HL-60/S4 (cell line): ENCODE measurements around the gene GPR61.

Source experiments
- in situ Hi-C: fragments of 300-500 bp; cut with MboI; formaldehyde crosslinking; loops from 2 replicates; pipeline ENCODE4 v1.14.3; 2022; ENCODE audit warnings: low sequenced_read_pairs

Gene GPR61

DNA sequence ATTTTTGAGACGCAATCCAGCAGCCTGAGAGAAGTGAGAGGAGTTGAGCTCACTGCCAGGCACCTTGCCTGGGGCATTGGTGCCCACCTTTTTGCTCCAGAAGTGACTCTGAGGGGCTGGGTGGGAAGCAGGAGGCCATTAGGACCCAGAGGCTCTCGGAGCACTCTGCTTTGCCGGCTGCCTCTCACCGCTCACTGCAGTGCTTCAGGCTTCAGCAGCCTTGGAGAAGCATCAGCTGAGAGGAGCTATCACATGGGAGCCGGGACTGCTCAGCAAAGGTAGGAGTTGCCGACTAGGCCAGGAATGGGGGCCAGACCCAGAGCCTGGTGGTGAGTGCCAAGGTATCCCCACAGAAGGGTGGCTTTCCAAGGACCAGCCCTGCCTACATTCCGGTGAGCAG is at the start of gene GPR61:
Gene GPR61 (plus strand): TSS at position 197 of the 400 bp plus-strand sequence. CDS start 3,151 bp downstream, outside the sequence.
- in situ Hi-C loops = loop anchor here (10.0 kb wide), 2 partner anchors 135 to 275 kb away; no protein-coding TSS in a partner anchor

DNA sequence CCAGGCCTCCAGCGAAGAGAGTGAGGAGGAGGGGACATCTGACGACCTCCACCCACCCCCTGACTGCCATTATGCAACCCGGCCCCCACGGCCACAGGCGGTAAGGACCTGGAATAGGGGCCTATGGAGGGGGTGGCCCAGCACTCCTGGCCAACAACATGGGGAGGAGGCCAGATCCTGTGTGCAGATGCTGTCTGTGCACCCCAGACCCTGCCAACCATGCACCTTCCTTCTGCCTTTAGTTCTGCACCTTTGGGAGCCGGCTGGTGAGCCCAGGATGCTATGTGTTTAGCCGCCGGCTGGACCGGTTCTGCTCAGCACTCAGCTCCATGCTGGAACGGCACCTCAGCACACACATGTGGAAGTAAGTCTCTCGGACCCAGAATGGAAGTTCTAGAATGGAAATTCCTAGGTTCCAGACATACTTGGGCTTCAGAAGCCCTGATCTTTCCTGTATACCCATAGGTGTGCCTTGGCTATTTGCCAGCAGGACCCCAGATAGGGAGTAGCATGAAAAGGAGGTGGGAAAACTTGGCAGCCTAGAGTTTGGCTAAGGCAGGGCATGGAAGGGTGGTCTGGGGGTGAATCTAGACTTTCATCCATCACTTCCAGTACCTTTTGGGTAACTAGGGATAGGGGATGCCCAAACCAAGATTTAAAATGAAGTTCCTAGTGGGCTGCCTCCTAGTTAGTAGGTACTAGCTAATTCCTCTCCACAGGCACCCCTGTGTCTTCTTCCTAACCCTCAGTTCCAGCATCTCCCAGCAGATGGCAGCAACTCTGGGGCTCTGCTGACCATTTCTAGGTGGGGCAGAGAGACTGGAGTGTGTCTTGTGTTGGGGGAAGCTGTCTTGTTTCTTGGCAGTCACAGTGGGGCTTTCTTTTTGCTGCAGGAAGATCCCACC is 49.4 kb upstream of the GPR61 start:
- in situ Hi-C loops = no loop called here

DNA sequence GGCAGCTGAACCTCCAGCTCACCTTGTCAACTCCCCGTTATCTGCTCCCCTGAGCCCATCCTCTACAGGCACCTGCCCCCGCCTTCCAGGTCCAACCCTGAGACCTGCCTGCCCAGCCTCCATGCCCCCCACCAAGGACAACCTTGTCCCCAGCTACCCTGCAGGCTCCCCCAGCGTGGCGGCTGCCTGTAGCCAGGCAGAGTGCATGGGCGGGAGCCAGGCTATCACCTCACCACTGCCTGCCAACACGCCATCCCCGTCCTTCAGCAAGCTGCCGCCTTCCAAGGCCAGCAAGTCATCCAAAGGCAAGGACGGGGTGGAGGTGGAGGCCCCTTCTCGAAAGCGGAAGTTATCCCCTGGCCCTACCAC is 48.8 kb upstream of the GPR61 start:
- in situ Hi-C loops = no loop called here

DNA sequence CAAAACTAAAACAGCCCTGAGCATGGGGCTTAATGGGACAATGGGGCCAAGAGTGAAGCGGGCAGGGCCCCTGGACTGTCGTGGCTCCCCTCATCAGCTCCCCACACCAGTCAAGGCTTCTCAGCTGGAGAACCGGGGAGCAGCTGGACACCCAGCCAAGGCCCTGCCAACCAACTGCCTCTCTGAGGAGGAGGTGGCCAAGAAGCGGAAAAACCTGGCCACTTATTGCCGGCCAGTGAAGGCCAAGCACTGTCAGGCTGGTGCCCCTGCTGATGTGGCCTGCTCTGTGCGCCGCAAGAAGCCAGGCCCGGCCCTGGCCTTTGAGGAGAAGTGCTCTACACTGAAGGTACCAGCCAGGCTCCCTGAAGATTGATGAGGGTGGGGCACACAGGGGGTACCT is 48.3 kb upstream of the GPR61 start:
- in situ Hi-C loops = no loop called here

DNA sequence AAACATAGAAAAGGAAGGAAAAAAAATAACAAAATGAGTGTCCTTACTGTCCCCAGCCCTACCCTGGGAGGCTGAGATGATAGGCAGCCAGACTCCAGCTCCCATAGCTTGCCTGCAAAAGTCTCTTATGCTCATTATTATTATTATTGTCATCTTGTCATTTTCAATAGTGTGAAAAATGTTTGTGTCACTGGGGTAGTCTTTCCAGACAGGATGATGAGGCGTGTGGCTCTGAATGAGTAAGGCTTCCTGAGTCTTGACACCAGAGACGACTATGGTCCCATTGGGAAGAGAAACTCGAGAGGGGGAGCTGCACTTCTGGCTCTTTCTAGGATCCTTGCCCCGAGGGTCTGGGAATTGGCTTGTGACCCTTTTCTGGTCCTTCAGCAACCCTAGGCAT is 46.9 kb upstream of the GPR61 start:
- in situ Hi-C loops = no loop called here

DNA sequence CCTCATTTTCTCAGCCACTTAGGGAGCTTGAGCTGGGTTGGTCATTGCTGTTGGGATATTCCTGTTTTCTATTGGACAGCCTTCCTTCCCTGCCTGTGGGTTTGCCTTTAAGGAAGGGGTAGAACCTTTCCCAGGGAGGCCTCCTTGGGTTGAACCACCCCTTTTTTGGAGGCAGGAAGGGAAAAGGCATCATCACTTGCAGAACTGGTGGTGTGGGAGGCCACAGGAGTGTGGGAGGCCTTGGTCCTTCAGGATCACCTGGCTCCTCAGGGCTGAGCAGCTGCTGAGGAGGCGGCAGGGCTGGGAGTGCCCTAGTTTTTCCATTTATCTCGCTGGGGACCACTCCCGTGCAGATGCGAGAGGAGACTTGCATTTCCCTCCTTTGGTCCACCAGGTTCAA is 46.4 kb upstream of the GPR61 start:
- in situ Hi-C loops = no loop called here

DNA sequence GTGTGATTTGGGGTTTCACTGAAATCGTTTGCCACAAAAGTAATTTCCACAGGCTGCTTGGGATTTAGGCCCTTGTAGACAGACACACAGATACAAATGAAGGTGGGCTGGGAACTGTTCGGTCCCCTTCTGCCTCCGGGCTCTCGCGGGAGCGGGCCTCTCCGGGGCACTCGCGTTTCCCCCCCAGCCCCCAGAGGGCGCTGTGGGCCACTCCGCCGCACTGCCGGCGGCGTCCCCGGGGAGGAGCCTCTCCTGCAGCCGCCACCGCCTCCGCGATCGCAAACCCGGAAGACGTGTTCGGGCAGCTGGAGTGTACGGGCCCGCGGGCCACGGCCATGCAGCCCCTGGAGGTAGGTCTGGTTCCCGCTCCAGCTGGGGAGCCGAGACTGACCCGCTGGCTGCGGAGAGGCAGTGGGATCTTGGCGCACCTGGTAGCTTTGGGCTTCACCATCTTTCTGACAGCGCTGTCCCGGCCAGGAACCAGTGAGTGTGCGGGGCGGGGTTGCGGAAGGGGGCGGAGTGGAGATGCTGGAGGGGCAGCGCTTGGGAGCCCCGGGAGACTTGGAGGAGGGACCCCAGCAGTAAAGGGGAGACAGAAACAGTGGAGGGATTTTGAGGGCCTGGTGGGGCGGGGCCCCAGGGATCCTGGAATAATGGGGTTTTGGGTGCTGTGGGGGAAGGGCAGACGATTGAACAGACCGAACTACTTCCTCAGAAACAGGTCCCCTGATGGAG is 45.7 kb upstream of the GPR61 start, which contains the start of gene CYB561D1:
Gene CYB561D1 (plus strand): TSS at position 290 of the 735 bp plus-strand sequence. CDS start 46 bp downstream, at position 336.
- in situ Hi-C loops = no loop called here

DNA sequence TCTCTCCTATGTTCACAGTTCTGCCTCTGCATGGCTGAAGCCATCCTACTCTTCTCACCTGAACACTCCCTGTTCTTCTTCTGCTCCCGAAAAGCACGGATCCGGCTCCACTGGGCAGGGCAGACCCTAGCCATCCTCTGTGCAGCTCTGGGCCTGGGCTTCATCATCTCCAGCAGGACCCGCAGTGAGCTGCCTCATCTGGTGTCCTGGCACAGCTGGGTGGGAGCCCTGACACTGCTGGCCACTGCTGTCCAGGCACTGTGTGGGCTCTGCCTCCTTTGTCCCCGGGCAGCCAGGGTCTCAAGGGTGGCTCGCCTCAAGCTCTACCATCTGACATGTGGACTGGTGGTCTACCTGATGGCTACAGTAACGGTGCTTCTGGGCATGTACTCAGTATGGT is 43.9 kb upstream of the GPR61 start:
- in situ Hi-C loops = loop anchor here (5.0 kb wide), 1 partner anchor 37 kb away; no protein-coding TSS in a partner anchor

DNA sequence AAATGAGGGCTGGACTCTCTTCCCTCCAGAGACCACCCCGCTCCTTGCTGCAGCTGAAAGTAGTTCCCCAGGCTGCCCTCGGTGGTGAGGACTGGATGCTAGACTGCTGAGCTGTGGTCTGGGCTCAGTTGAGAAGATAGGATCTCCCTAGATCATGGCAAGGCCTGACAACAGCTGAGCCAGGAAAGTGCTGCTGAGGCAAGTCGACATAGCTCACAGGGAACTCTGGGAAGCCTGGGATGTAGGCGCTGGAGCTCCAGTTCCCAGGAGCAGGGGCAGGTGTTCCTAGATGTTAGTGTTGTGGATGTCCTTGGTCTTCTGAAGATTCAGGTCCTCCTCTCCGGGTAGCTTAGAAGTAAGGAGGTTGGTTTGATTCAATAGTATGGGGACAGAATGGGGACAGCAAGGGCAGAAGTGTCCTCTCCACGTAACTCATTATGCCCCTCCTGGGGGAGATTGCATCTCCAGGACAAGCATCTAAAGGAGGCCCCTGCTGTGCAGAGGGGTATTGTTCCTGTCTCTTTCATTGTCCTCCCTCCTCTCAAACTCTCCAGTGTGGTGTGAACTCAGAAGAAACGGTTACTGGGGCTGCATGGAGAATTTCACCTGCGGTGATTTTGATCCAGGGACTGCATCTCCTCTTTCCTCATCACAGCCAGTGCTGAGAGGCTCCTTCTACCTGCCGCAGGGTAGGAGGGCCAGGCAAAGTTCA is 42.1 kb upstream of the GPR61 start:
- in situ Hi-C loops = loop anchor here (5.0 kb wide), 1 partner anchor 35 kb away; no protein-coding TSS in a partner anchor

DNA sequence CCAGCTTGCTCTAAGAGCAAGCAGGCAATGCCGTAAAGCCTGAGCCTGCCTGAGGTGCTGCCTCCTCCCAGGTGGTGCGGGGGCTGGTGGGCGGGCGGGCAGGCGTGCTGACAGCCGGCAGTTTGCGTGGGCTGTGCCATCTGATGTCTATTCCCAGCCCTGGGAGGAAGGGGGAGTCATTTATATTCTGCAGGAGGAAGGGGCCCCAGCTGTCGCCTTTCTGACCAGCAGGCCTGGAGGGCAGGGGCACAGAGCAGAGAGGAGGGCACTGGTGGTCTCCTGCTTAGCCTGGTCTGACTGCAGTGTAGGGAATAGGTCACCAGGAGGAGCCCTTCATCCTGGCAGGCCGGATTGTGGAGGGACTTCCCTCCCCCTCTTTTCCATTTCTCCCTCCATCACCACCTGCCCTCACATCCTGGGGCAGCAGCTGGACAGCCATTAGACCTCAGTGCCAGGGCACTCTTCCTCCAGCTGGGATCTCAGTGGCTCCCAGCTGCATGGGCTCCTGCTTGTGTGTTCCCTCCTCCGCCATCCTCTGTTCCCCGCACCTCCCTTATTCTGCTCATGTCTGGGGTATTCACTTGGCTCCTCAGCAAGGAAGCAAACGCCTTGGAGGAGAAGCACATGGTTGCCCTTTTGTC is 41.4 kb upstream of the GPR61 start:
- in situ Hi-C loops = loop anchor here (5.0 kb wide), 1 partner anchor 34 kb away; no protein-coding TSS in a partner anchor

DNA sequence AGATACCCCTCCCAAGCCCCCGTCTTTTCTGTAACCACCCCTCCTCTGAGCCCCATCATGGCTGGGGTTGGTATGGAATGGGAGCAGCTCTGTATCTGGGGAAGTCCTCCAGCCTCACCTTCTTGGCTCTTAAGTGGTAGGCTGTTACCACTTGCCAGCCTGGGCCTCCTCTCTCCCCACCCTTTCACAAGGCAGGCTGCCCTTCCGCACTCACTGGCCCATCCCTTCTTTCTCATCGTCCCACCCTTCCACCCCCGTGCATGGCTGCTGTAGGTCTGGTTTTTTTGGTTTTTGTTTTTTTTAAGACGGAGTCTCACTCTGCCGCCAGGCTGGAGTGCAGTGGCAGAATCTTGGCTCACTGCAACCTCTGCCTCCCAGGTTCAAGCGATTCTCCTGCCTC is 40.6 kb upstream of the GPR61 start:
- in situ Hi-C loops = loop anchor here (5.0 kb wide), 1 partner anchor 33 kb away; no protein-coding TSS in a partner anchor

DNA sequence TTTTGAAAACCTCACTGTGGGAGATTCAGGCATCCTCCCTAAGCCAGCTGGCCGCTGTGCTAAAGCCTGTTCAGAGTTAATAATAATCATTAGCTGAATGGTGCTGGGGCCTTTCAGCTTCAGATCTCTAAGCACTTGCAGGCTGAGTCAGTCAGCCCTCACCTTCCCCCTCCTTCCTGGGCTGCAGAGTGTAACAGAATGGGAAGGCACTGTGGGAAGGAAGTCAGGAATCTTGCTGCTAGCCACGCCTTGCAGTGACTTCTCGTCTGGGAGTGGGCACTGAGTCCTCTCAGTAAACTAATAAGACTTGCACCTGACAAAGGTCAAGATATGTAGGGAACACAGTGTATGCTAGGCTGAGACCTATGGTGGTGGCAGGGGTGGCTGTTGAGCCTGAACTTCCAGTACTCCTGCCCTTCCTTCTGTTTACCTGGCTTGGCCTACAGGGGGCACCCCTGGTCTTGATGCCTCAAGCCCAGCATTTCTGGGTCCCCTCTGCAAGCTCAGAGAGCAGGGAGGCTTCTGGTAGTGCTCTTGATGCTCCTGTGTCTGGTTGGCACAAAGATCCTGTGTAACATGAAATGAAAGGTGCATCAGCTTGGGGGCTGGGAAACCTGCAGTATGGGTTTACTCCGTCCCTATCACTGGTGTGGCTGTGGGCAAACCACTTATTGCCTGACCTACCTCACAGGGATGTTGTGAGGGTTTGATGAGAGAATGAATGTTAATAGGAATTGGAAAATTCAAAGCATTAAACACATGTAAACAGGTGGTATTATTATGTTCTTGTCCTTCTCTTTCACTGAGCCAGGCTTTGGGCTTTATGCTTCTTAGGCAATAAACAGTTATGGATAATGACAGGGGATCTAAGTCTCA is 39.8 kb upstream of the GPR61 start:
- in situ Hi-C loops = loop anchor here (5.0 kb wide), 1 partner anchor 32 kb away; no protein-coding TSS in a partner anchor

- in situ Hi-C loops = no loop called here
Observed at GRCh38 chr1:109500941-109501381, 38.7 kb upstream of the GPR61 start.

GRCh38 chr1:109501644-109502363 is 37.9 kb upstream of the GPR61 start:
- in situ Hi-C loops = no loop called here

DNA sequence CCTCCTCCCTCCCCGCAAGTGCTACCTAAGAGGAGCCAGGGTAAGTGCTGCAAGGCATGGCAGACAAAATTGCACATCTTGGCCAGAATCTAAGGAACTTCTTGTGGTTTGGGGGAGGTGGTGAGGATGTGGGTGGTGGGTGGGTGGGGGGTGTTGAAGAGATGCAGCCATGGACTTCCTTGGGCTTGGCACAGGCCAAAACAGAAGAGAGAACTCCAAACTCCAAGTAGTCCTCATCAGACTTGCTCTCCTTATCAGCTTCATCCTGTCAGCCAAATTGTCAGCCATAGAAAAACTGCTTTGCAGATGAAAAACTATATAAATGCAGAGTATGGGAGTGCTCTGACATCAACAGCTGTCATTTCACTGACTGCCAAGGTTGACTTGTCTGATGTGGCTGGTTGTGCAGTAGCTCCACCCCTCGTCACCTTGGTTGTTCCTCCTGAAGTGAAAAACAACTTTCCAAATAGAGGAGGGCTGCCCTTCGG is 37.3 kb upstream of the GPR61 start:
- in situ Hi-C loops = no loop called here

DNA sequence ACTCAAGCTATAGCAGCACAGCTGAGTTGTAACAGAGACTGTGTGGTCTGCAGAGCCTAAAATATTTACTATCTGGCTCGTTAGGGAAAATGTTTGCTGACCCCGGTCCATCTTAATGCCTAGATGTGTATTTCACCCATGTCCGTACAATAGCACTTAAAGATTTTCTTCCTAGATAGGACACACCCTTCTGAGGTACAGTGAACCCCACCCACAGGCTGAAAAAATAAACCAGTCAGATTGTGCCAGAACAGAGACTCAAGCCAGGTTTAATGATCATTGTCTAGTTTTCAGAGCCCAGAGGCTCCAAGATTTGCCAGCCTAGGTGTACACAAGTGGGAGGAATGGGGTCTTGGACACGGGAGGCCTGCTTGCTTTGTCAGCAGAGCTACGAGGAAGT is 35.7 kb upstream of the GPR61 start:
- in situ Hi-C loops = no loop called here

GRCh38 chr1:109504974-109505373 is 34.7 kb upstream of the GPR61 start:
- in situ Hi-C loops = no loop called here

- in situ Hi-C loops = no loop called here
Observed at GRCh38 chr1:109508001-109508872, 31.4 kb upstream of the GPR61 start.
